ENCODE measurements around the gene BAIAP2. TPM values are rescaled to one million over a fixed set of nuclear protein-coding genes. Genes with fewer than 3 reads are reported as not detected.
"Not testable (repeated sequence)": the region's sequence is repeated elsewhere in the genome, so short reads cannot be mapped to it uniquely, and the experiment has no call there.

The BAIAP2 gene
- total RNA-seq, 1 experiment from 2014 or later: 15.2 TPM

DNA sequence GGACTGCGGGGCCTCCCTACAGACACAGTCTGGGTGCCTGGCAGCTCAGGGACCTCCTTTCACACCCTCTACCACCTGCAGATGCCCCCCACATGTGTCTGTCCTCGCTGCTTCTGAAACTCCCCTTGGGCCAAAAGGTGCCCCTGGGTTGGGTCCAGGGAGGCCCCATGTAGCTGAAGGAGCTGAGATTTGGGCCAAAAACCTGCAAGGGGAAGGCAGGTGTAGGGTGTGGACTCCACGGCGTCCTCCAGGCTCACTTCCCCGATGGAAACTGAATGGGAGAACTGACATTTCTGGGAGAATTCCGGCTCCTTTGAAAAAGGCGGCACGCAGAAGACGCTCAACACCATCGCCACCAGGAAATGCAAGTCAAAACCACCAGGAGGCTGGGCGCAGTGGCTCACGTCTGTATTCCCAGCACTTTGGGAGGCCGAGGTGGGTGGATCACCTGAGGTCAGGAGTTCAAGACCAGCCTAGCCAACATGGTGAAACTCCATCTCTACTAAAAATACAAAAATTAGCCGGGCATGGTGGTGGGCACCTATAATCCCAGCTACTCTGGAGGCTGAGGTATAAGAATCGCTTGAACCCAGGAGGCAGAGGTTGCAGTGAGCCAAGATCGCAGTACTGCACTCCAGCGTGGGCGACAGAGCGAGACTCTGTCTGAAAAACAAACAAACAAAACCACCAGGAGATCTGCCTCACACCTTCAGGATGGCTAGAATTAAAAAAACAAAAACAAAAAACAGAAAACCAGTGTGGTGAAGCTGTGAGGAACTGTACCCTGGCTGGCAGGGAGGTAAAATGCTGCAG is 13.2 kb upstream of the BAIAP2 start:
- no peak for DNase-seq (ENCODE audit: low read depth)

- no peak for DNase-seq (ENCODE audit: low read depth)
These were observed 12.6 kb upstream of the BAIAP2 start for GRCh38 chr17:81022344-81022676.

DNA sequence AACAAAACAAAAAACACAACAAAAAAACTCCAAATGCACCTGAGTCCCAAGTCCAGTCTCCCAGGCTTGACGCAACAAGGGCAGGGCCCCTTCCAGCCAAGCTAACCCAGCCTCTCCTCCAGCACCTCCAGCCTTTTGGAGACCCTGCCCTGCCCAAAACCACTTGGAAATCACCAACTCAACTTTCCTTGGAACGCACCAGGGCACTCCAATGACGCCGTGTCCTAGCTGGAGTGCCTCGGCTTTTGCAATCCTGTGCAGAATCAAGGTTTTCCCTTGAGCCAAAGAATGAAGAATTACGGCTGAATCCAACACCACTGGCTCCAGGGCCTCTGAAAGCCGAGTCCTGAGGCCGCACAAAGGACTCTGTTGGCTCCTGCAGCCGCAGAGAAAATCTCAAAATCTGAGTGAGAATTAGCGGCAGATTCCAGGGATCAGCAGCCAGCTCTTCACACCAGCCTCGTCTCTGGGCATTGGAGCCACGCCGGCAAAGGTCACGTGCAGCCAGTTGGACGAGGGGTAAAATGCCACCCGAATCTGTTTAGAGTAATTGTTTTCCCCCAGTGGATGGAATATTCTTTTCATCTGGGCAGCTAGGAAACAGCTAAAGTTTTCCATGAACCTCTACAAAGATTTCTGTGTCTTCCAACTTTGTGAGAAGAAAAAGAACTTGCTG is 9.7 kb upstream of the BAIAP2 start:
- no peak for DNase-seq (ENCODE audit: low read depth)

DNA sequence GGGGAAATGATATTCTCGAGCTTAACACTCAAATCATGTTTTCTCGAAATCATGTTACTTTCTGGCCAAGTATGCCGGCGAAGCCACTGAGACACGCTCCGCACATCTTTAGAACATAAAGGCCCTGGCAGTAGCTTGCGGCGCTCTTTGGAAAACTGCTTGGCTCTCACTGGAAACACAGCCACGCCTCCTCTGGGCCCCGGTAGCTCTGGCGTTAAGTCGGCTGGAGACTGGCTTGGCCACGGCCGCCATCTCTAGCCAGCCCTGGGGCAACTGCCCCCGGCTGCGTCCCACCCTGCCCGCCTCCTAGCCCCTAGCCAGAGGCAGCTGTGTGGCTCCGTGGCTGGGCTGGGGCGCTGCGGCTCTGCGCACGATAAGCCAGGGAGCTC is 9.2 kb upstream of the BAIAP2 start:
- DNase-seq (ENCODE audit: low read depth): no peak

DNA sequence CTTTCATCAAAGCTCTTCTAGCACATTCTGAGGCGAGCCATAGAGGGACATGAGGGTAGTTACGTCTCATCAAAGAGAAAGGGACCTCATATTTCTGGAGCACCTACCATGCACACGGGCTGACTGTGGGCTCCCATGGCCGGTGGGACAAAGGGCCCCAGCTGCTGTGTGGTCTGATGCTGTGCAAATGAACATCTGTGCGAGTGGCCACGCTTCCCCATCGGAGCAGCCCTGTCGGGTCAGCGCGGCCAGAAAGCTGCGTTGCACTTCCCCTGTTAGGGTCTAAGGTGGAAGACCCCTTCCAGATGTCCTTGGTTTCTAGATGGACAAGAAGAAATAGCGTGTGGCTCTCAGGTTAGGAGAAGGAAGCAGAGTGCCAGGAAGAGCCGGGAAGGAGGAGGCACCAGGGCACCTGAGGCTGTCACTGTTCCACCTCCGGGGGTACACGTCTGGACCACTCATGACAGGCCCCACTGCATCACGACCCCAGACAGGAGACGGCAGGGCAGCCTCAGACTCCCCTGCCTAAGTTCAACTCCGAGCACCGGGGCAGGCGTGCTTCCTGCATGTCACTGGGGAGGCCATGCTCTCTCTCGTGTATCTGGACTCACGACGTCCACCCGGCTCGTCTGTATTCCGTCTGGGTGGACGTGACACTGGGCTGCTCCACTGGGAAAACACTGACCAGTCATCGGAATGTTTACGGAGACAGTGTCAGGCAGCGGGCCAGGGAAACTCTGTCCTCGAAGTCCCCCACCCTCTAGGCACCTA is 8.5 kb upstream of the BAIAP2 start:
- DNase-seq (ENCODE audit: low read depth): no peak

GRCh38 chr17:81027038-81027437 is 7.9 kb upstream of the BAIAP2 start:
- no peak for DNase-seq (ENCODE audit: low read depth)

DNA sequence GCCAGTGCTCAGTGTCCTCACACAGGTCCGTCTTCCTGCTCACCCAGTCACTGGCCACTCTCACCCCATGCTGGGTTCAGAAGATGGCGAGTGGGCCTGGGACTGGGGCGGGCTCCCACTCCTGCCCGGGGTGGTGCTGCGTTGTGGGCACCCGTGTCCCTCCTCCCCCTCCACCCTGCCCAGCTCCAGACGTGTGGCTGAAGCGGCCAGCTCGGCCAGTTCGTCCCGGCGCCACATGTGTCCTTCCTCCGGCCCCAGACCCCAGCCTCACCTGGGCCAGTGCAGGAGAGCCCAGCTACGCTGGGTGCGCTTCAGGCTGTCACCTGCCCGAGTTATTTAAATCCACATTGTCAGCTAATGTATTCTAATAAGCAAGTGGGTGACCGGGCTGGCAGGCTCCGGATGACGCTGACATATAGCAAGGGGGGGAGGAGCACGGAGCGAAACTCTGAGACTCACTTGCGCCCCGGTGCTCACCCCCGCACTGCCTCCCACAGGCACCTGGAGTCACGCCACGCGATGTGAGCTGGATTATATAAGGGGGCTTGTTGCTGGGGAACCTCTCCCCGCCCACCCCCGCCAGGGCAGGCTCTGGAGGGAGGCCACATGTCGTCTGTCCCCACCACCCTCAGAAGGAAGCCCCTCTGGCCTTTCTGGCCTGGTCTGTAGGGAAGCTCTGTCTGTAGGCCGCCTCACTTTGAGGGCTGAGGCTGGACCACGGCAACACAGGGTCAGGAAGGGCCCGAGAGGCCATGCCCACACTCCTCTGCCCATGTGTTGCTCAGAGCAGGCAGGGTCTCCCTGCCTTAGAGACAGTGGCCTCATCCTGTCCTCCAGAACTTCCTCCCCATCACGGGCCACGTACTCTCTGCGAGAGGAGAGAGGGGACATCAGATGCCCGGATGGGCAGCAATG is 7.1 kb upstream of the BAIAP2 start:
- no peak for DNase-seq (ENCODE audit: low read depth)

DNA sequence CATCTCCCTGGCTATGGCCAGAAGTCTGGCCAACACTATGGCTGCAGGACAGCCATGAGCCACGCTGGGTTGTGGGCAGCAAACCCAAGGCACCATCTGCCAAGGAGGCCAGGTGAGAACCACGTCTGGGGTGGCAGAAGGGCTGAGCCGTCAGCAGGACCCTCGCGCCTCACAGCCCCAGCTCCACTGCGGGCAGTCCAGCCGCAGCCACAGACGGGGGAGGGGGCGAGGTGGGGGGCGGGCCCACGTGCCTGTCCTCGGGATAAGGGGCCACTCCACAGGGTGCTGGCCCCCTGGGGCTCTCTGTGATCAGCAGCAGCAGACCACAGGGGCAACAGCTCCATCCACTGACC is 6.5 kb upstream of the BAIAP2 start:
- no peak for DNase-seq (ENCODE audit: low read depth)

DNA sequence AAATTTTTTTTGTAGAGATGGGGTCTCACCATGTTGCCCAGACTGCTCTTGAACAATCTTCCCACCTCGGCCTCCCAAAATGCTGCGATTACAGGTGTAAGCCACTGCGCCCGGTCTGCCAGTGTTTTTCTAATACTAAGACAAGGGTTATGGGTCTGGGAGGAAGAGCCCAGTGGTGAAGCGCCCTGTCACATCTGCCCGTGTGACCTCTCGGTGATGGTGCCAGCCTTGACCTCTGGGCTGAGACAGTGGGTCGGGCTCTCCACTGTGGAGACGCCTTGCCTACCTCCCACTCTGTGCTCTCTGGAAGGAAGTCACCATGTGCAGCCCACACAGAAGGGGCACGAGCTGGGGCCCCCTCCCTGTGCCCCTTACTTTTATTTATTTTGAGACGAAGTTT is 5.1 kb upstream of the BAIAP2 start:
- DNase-seq (ENCODE audit: low read depth): no peak

DNA sequence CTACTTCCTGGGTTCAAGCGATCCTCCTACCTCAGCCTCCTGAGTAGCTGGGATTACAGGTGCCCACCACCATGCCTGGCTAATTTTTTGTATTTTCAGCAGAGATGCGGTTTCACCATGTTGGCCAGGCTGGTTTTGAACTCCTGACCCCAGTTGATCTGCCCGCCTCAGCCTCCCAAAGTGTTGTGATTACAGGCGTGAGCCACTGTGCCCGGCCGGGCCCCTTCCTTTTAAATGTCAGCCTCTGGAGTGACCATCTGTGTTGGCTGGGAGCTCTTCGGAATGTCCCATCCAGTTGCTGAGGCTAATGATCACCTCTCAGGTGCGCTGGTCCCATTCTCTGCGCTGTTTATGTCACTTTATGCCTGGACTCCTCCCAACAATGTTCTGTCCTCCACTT is 4.6 kb upstream of the BAIAP2 start:
- DNase-seq (ENCODE audit: low read depth): not testable (repeated sequence)

DNA sequence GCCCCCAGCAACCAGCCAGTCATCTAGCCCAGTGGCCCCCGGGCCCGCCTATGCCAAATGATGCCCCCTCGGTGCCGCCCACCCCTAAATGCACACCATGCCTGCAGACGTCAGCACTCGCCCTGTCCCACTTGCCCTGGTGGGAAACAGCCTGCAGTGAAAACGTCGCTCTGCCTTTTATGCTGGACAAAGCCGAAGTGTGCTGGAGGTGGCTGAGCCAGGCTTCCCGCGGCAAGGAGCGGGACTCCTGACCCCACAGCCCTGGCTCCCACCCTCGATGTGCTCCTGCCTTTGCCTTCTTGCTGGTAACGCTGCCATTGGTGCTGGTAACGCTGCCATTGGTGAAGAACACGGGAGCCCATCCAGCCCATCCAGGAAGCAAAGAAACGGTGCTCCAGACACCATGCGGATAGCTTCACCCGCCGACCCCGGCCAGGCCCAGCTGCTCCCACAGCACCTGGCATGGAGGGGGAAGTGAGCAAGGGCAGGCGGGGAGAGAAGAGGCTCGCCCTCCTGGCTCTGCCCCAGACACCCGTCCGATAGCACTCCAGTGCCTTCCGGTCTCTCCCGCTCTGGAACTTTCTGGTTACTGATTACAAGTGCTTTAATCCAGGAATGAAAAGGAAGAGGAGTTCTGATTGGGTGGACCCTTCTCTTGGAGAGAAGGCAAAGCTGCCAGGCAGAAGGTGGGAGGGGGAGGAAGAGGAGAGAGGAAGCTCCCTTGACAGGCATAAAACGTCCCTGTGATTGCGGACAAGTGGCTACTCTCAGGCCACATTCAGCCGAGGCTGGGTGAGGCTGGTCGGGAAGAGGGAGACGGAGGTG is 4.0 kb upstream of the BAIAP2 start:
- DNase-seq (ENCODE audit: low read depth): no peak

GRCh38 chr17:81031566-81032550 is 3.1 kb upstream of the BAIAP2 start:
- no peak for DNase-seq (ENCODE audit: low read depth)

GRCh38 chr17:81032641-81033480 is 2.1 kb upstream of the BAIAP2 start:
- DNase-seq (ENCODE audit: low read depth): no peak

GRCh38 chr17:81033535-81034167 is 1.3 kb upstream of the BAIAP2 start:
- DNase-seq (ENCODE audit: low read depth): no peak

GRCh38 chr17:81034168-81034777 is 678 bp upstream of the BAIAP2 start:
- no peak for DNase-seq (ENCODE audit: low read depth)

- no peak for DNase-seq (ENCODE audit: low read depth)
These were observed 708 bp downstream of the BAIAP2 start for GRCh38 chr17:81035521-81036196.
